ENCODE results near the gene PANK3.

DNA sequence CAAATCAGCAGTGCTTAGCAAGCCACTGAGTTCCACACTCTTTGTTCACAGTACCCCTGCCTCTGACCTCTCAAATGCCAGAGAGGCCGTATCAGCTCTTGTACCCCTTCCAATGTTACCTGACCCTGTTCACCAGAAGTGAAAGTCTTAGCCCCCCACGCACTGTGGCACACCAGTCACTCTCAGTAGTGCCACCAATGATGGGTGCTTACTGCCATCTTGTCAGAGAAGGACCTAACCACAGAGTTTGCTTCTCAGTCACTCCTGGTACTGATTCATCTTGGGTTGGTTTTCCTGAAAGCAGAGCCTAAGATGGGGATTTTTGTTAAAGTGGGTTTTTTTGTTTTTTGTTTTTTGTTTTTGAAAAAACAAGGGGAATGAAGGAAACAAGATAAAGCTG, 28.8 kb upstream of the PANK3 start:
- TF ChIP-seq CTCF (IDR thresholded peaks at IDR 0.05) (no peak), POLR2A (IDR thresholded peaks at IDR 0.05) (no peak)
